Lower leg skin (tissue), 3 donors: ENCODE measurements around the gene KRABD2.

ENCODE experiments used
- POLR2A ChIP-seq, 2 donors: fragments of 450-650 bp; IDR thresholded peaks; one replicate each; pipeline ENCODE4 v1.6.1; 2016 to 2017; ENCODE audit warnings: antibody characterized with exemption in 2 of 2, mild to moderate bottlenecking in 1 of 2, moderate library complexity in 1 of 2
- TF ChIP-seq, protein P1 (sequence below), 3 donors: fragments of 450-650 bp; IDR thresholded peaks; one replicate each; pipeline ENCODE4 v1.5.1; 2016; ENCODE audit warnings: antibody characterized with exemption in 3 of 3, mild to moderate bottlenecking in 3 of 3, moderate library complexity in 2 of 3

DNA sequence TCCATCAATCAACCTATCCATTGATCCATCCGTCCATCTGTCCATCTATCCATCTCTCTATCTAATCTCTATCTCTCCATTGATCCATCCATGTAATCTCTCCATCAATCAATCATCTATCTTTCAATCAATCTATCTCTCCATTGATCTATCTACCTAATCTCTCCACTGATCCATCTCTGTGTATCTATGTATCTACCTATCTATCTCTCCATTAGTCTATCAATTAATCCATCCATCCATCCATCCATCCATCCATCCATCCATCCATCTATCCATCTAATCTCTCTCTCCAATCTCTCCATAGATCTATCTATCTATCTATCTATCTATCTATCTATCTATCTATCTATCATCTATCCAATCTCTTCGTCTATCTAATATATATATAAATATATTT is 24.6 kb upstream of the KRABD2 start:
- TF ChIP-seq, protein P1, sequence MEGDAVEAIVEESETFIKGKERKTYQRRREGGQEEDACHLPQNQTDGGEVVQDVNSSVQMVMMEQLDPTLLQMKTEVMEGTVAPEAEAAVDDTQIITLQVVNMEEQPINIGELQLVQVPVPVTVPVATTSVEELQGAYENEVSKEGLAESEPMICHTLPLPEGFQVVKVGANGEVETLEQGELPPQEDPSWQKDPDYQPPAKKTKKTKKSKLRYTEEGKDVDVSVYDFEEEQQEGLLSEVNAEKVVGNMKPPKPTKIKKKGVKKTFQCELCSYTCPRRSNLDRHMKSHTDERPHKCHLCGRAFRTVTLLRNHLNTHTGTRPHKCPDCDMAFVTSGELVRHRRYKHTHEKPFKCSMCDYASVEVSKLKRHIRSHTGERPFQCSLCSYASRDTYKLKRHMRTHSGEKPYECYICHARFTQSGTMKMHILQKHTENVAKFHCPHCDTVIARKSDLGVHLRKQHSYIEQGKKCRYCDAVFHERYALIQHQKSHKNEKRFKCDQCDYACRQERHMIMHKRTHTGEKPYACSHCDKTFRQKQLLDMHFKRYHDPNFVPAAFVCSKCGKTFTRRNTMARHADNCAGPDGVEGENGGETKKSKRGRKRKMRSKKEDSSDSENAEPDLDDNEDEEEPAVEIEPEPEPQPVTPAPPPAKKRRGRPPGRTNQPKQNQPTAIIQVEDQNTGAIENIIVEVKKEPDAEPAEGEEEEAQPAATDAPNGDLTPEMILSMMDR (IDR thresholded peaks at IDR 0.05) = no peak
- no peak for TF ChIP-seq POLR2A (IDR thresholded peaks at IDR 0.05)
